T-helper 1 cell treated with Interleukin-12 subunit alpha and Interleukin-12 subunit beta and Interleukin-4 antibody, amounts not matched to agents 30 ng/mL and 1 ng/mL, for 36 hours (primary cell): ENCODE measurements around the gene APOBEC3G. TPM values are rescaled to one million over a fixed set of nuclear protein-coding genes. Genes with fewer than 3 reads are reported as not detected.

Experiments
- total RNA-seq: library from RNA; stranded (reverse); gene quantifications from 2 replicates; pipeline ENCODE4 v1.2.3, GENCODE V29; 2022

Gene APOBEC3G
- total RNA-seq, 1 donor from 2014 or later: 112 TPM

Other genes with a start within 250 kb of the APOBEC3G start
- 1.3 and 1.6 TPM in 2 replicates for gene NPTXR, start 233.2 kb upstream of the APOBEC3G start, total RNA-seq
- gene CBX6, start 205.1 kb upstream of the APOBEC3G start, total RNA-seq: 96.2 and 99.5 TPM in 2 replicates
- gene APOBEC3A, start 119.7 kb upstream of the APOBEC3G start, total RNA-seq: not detected in 2 replicates
- 18.9 and 20.2 TPM in 2 replicates for gene APOBEC3B, start 94.9 kb upstream of the APOBEC3G start, total RNA-seq
- gene APOBEC3C, start 63.0 kb upstream of the APOBEC3G start, total RNA-seq: 98.2 and 99.8 TPM in 2 replicates
- 39.1 and 41.1 TPM in 2 replicates for gene APOBEC3D, start 56.1 kb upstream of the APOBEC3G start, total RNA-seq
- 39.6 and 45.3 TPM in 2 replicates for gene APOBEC3F, start 36.4 kb upstream of the APOBEC3G start, total RNA-seq
- gene APOBEC3H, start 20.0 kb downstream of the APOBEC3G start, total RNA-seq: 23.2 and 25.7 TPM in 2 replicates
- 11.0 and 11.7 TPM in 2 replicates for gene CBX7, start 75.4 kb downstream of the APOBEC3G start, total RNA-seq
- 0.83 and 0.95 TPM in 2 replicates for gene PDGFB, start 167.7 kb downstream of the APOBEC3G start, total RNA-seq
- gene RPL3, start 242.3 kb downstream of the APOBEC3G start, total RNA-seq: 1,370 and 1,385 TPM in 2 replicates